ENCODE data around the gene MYADM. TPM values are rescaled to one million over a fixed set of nuclear protein-coding genes. Genes with fewer than 3 reads are reported as not detected.
A peak's percentile ranks its signal among the peaks of the same experiment; 100 is the strongest.

The MYADM gene
- total RNA-seq, 1 donor from 2014 or later, result 195 TPM

GRCh38 chr19:53849237-53849676, 18.4 kb upstream of the MYADM start:
- no peak for DNase-seq (ENCODE audit: low spot score in 2 of 2, unreplicated experiment in 2 of 2)
- H3K4me3 Mint-ChIP-seq, result no peak overlapping the region
- TF ChIP-seq CTCF (IDR thresholded peaks at IDR 0.05; ENCODE audit: unreplicated experiment), result no peak
- peaks cover 2% of the 10 kb centered on the region for H3K4me1 Mint-ChIP-seq
- H3K36me3 Mint-ChIP-seq, result no peaks in the 10 kb centered on the region
- H3K9me3 Mint-ChIP-seq, result no peaks in the 10 kb centered on the region
- no peaks in the 10 kb centered on the region for H3K27me3 Mint-ChIP-seq (ENCODE audit: low read depth)
- peak overlapping the region; percentile 10 for H3K27ac Mint-ChIP-seq

- Mint-ChIP-seq H3K4me1 (peaks cover 2% of the 10 kb centered on the region), H3K27me3 (ENCODE audit: low read depth) (no peaks in the 10 kb centered on the region), H3K4me3 (no peak overlapping the region), H3K9me3 (no peaks in the 10 kb centered on the region), H3K27ac (no peak overlapping the region), H3K36me3 (no peaks in the 10 kb centered on the region)
- TF ChIP-seq CTCF (IDR thresholded peaks at IDR 0.05; ENCODE audit: unreplicated experiment), result no peak
- no peak for DNase-seq (ENCODE audit: low spot score in 2 of 2, unreplicated experiment in 2 of 2)
Measured at GRCh38 chr19:53853707-53854106, 14.0 kb upstream of the MYADM start.

GRCh38 chr19:53864308-53864836, 3.3 kb upstream of the MYADM start:
- Mint-ChIP-seq H3K9me3 (no peaks in the 10 kb centered on the region), H3K4me1 (peaks cover 16% of the 10 kb centered on the region), H3K27me3 (ENCODE audit: low read depth) (no peaks in the 10 kb centered on the region), H3K27ac (no peak overlapping the region), H3K4me3 (no peak overlapping the region), H3K36me3 (no peaks in the 10 kb centered on the region)
- no peak for TF ChIP-seq CTCF (IDR thresholded peaks at IDR 0.05; ENCODE audit: unreplicated experiment)
- DNase-seq (ENCODE audit: low spot score in 2 of 2, unreplicated experiment in 2 of 2), result no peak

GRCh38 chr19:53865523-53865917, 2.2 kb upstream of the MYADM start:
- no peaks in the 10 kb centered on the region for H3K9me3 Mint-ChIP-seq
- H3K4me3 Mint-ChIP-seq, result peak overlapping the region; percentile 99
- H3K36me3 Mint-ChIP-seq, result no peaks in the 10 kb centered on the region
- TF ChIP-seq CTCF (IDR thresholded peaks at IDR 0.05; ENCODE audit: unreplicated experiment), result no peak
- H3K27ac Mint-ChIP-seq, result peak overlapping the region; percentile 89
- DNase-seq (ENCODE audit: low spot score in 2 of 2, unreplicated experiment in 2 of 2), result no peak
- H3K27me3 Mint-ChIP-seq (ENCODE audit: low read depth), result no peaks in the 10 kb centered on the region
- peaks cover 18% of the 10 kb centered on the region for H3K4me1 Mint-ChIP-seq

- Mint-ChIP-seq H3K27me3 (ENCODE audit: low read depth) (no peaks in the 10 kb centered on the region), H3K27ac (peak overlapping the region; percentile 100), H3K36me3 (peaks cover 2% of the 10 kb centered on the region), H3K4me1 (peaks cover 24% of the 10 kb centered on the region), H3K4me3 (peak overlapping the region; percentile 99), H3K9me3 (no peaks in the 10 kb centered on the region)
- peak in 1 of 2 experiments; percentile 67 for DNase-seq (ENCODE audit: low spot score in 2 of 2, unreplicated experiment in 2 of 2)
- no peak for TF ChIP-seq CTCF (IDR thresholded peaks at IDR 0.05; ENCODE audit: unreplicated experiment)
Measured at GRCh38 chr19:53865918-53866864, 1.5 kb upstream of the MYADM start.

Measured in mesothelial cell of epicardium (in vitro differentiated cells).